HEK293 (cell line): ENCODE data around the gene SLC2A4.

Experiments
- CTCF ChIA-PET: fragments of 350-600 bp; formaldehyde crosslinking; extraction: SDS; loops from one replicate; lab custom pipeline; 2021; ENCODE audit warnings: antibody characterized with exemption; lab: Yijun Ruan, JAX
- POLR2A ChIA-PET: fragments of 300-600 bp; formaldehyde crosslinking; extraction: SDS; loops from one replicate; lab custom pipeline; 2020; ENCODE audit warnings: antibody characterized with exemption, inconsistent platforms; lab: Yijun Ruan, JAX
- H3K27ac ChIP-seq: fragments of 200-500 bp; sonication (Bioruptor generic); 2 replicates; pipeline ENCODE4 v1.5.1; 2014; ENCODE audit warnings: low read depth, low read length, control low read depth, inconsistent platforms; ENCODE audit errors: extremely low read depth
- H3K36me3 ChIP-seq, 2 experiments: fragments of 200-500 bp in 1 of 2; sonication (Bioruptor generic) in 1 of 2; 1 replicate in 1 of 2; 2 replicates in 1 of 2; pipeline ENCODE4 v1.5.1; 2014 to 2017; ENCODE audit warnings: inconsistent platforms in 2 of 2, low read length in 2 of 2; ENCODE audit not compliant: control insufficient read depth in 2 of 2, insufficient read depth in 1 of 2
- H3K4me1 ChIP-seq: fragments of 200-500 bp; sonication (Bioruptor generic); 2 replicates; pipeline ENCODE4 v1.5.1; 2014; ENCODE audit warnings: mild to moderate bottlenecking, low read length, inconsistent platforms; ENCODE audit not compliant: control insufficient read depth, insufficient read depth
- H3K4me3 ChIP-seq: 2 replicates; pipeline ENCODE4 v1.5.1; 2011; ENCODE audit warnings: low read depth, mild to moderate bottlenecking, control low read depth, low read length, moderate library complexity
- H3K9me3 ChIP-seq: fragments of 200-500 bp; sonication (Bioruptor generic); 2 replicates; pipeline ENCODE4 v1.5.1; 2014; ENCODE audit warnings: low read depth, low read length, inconsistent platforms; ENCODE audit not compliant: control insufficient read depth, insufficient read depth
- GLI2 ChIP-seq: fragments of 450-650 bp; formaldehyde crosslinking; IDR thresholded peaks from 2 replicates; pipeline ENCODE4; 2017; ENCODE audit warnings: missing biosample characterization, missing genetic modification characterization, low read depth, borderline replicate concordance
- KLF10 ChIP-seq: fragments of 450-650 bp; IDR thresholded peaks from 2 replicates; pipeline ENCODE4 v1.5.1; 2018; ENCODE audit warnings: missing biosample characterization, mild to moderate bottlenecking, missing genetic modification characterization
- KLF16 ChIP-seq: fragments of 450-650 bp; formaldehyde crosslinking; IDR thresholded peaks from 2 replicates; pipeline ENCODE4 v1.5.1; 2017; ENCODE audit warnings: missing biosample characterization, missing genetic modification characterization
- KLF7 ChIP-seq: fragments of 450-650 bp; formaldehyde crosslinking; IDR thresholded peaks from 2 replicates; pipeline ENCODE4 v1.5.1; 2016; ENCODE audit warnings: missing biosample characterization, missing genetic modification characterization, borderline replicate concordance
- OVOL3 ChIP-seq: fragments of 450-650 bp; formaldehyde crosslinking; IDR thresholded peaks from 2 replicates; pipeline ENCODE4 v1.5.1; 2016; ENCODE audit warnings: missing biosample characterization, missing genetic modification characterization
- PRDM10 ChIP-seq: fragments of 450-650 bp; formaldehyde crosslinking; IDR thresholded peaks from 2 replicates; pipeline ENCODE4 v1.5.1; 2016; ENCODE audit warnings: missing biosample characterization, missing genetic modification characterization
- SP3 ChIP-seq: fragments of 450-650 bp; formaldehyde crosslinking; IDR thresholded peaks from 2 replicates; pipeline ENCODE4 v1.5.1; 2016; ENCODE audit warnings: missing biosample characterization, missing genetic modification characterization
- ZBTB10 ChIP-seq: fragments of 450-650 bp; formaldehyde crosslinking; IDR thresholded peaks from 2 replicates; pipeline ENCODE4 v1.5.1; 2016; ENCODE audit warnings: missing biosample characterization, missing genetic modification characterization
- ZBTB26 ChIP-seq: fragments of 450-650 bp; formaldehyde crosslinking; optimal IDR thresholded peaks from 2 replicates; pipeline ENCODE3; 2016; ENCODE audit warnings: missing biosample characterization, mild to moderate bottlenecking, missing genetic modification characterization
- ZNF26 ChIP-seq: fragments of 450-650 bp; formaldehyde crosslinking; IDR thresholded peaks from 2 replicates; pipeline ENCODE4 v1.5.1; 2016; ENCODE audit warnings: missing biosample characterization, missing genetic modification characterization
- ZNF335 ChIP-seq: fragments of 450-650 bp; formaldehyde crosslinking; conservative IDR thresholded peaks from 2 replicates; pipeline ENCODE4 v1.5.1; 2016; ENCODE audit warnings: missing biosample characterization, missing genetic modification characterization
- ZNF341 ChIP-seq: fragments of 450-650 bp; formaldehyde crosslinking; IDR thresholded peaks from 2 replicates; pipeline ENCODE4; 2016; ENCODE audit warnings: low read depth, missing biosample characterization, missing genetic modification characterization
- ZNF398 ChIP-seq: fragments of 450-650 bp; formaldehyde crosslinking; IDR thresholded peaks from 2 replicates; pipeline ENCODE4 v1.5.1; 2017; ENCODE audit warnings: missing biosample characterization, missing genetic modification characterization
- ZNF518A ChIP-seq: fragments of 450-650 bp; formaldehyde crosslinking; conservative IDR thresholded peaks from 2 replicates; pipeline ENCODE4 v1.5.1; 2016; ENCODE audit warnings: low read depth, missing biosample characterization, missing genetic modification characterization
- ZNF548 ChIP-seq: fragments of 450-650 bp; formaldehyde crosslinking; IDR thresholded peaks from 2 replicates; pipeline ENCODE4 v1.5.1; 2016; ENCODE audit warnings: missing biosample characterization, missing genetic modification characterization
- ZNF600 ChIP-seq: fragments of 450-650 bp; formaldehyde crosslinking; IDR thresholded peaks from 2 replicates; pipeline ENCODE4 v1.5.1; 2016; ENCODE audit warnings: missing biosample characterization, missing genetic modification characterization
- ZNF660 ChIP-seq: fragments of 450-650 bp; IDR thresholded peaks from 2 replicates; pipeline ENCODE4 v1.5.1; 2018; ENCODE audit warnings: missing biosample characterization, mild to moderate bottlenecking, missing genetic modification characterization
- ZNF785 ChIP-seq: fragments of 450-650 bp; formaldehyde crosslinking; IDR thresholded peaks from 2 replicates; pipeline ENCODE4 v1.5.1; 2016; ENCODE audit warnings: missing biosample characterization, missing genetic modification characterization

SLC2A4 gene

GRCh38 chr17:7329374-7329996 is 48.0 kb downstream of the SLC2A4 start:
- peak overlapping the region; percentile 64 for H3K4me3 ChIP-seq
- ChIA-PET CTCF (interaction anchor here (0.6 to 2.8 kb wide), 21 partner anchors 14 to 366 kb away, joined by 3 to 29 read pairs (median 4); partner anchors contain the start of genes FXR2, GPS2, NLGN2 and SENP3), POLR2A (interaction anchor here (0.6 to 2.9 kb wide), 43 partner anchors 9 to 1101 kb away, joined by 3 to 42 read pairs (median 6); partner anchors contain the start of genes ACADVL, CTC1, CTDNEP1 and DLG4)
- no peaks in the 10 kb centered on the region for H3K9me3 ChIP-seq
- peaks cover 9% of the 10 kb centered on the region for H3K4me1 ChIP-seq
- peak overlapping the region; percentile 86 for H3K27ac ChIP-seq
- peaks cover 7 to 28% of the 10 kb centered on the region in 2 experiments; a peak in 2 of 3 replicates for H3K36me3 ChIP-seq
- TF ChIP-seq ZNF600, result peak; percentile 95
- TF ChIP-seq KLF16 (tag by site-specific recombination), result peak; percentile 94
- TF ChIP-seq ZNF548 (tag by site-specific recombination), result no peak
- TF ChIP-seq ZNF26 (tag by site-specific recombination), result no peak
- TF ChIP-seq KLF7 (tag by site-specific recombination), result no peak
- no peak for TF ChIP-seq ZNF785 (tag by site-specific recombination)
- TF ChIP-seq ZNF341 (tag by site-specific recombination), result peak; percentile 54
- TF ChIP-seq PRDM10 (tag by site-specific recombination), result peak; percentile 95
- peak; percentile 82 for TF ChIP-seq ZNF335
- TF ChIP-seq KLF10 (tag by site-specific recombination), result peak; percentile 68
- TF ChIP-seq OVOL3 (tag by site-specific recombination), result 0 out of 2 replicates have a peak, but pooled peaks have one; percentile 44
- peak; percentile 26; the same call in 1 of the 2 replicates for TF ChIP-seq ZNF660 (tag by site-specific recombination)
- no peak for TF ChIP-seq GLI2 (tag by site-specific recombination)
- TF ChIP-seq SP3 (tag by site-specific recombination), result peak; percentile 100
- TF ChIP-seq ZBTB10, result peak; percentile 96
- TF ChIP-seq ZNF398, result 0 out of 2 replicates have a peak, but pooled peaks have one; percentile 23
- peak; percentile 59 for TF ChIP-seq ZBTB26 (tag by site-specific recombination)
- TF ChIP-seq ZNF518A (tag by site-specific recombination), result peak; percentile 64
